ENCODE results near the gene ZNF677.
"Not testable (repeated sequence)": the region's sequence is repeated elsewhere in the genome, so short reads cannot be mapped to it uniquely, and the experiment has no call there.

ZNF677 gene

GRCh38 chr19:53254411-53255341, at the start of gene ZNF677:
TSS of gene ZNF677 (minus strand) at chr19:53254873. CDS start at chr19:53251550, 3,323 bp downstream.
- peak; percentile 66 to 80 (median 80) for DNase-seq (ENCODE audit: low read depth in 3 of 3)

DNA sequence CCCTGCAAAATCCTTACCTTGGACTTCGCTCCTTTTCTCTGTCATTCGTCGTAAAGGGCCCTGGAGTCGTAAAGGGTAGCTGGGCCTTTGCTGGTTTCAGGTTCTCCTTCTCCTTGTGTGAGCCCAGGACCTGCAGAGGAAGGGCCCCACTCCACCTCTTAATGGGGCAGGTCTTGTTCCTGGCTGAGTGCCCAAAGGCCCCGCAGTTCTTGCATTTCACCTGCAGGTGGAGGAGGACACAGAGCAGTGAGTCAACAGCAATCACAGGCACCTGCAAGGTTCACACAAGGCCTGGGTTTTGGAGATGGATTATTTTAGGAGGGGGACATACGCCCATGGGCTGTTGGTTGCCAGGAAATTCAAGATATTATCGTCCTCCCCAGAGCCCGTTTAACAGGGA, 46.7 kb upstream of the ZNF677 start:
- DNase-seq (ENCODE audit: low read depth in 3 of 3), result not testable (repeated sequence)

DNA sequence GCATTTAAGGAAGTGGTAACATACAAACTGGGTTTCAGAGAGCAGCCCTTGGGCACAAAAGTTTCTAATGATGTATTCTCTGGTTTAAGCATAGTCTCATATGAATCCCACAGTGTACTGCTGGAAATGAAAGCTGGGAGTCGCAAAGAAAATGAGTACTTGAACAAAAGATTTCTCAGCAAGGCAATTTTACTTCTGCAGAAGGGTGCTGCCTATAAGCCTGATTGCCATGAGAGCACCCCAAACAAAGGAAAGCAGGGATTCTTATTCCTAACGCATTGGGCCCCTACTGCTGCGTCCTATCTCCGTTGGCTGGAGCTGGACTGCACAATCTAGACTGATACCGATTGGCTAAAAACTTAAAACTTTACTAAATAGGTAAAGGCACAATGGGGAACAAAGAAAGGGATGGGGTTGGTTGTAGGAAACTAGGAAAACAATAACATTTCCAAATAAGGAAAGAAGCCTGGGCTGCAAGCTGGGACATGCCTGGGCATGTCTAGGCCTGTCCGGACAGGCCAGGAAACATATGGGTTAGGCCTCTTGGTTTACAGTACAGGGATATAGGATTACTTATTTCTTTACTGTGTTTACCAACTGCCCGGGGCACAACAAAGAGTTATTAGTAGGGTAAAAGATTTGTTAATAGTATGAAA, 40.2 kb upstream of the ZNF677 start:
- DNase-seq (ENCODE audit: low read depth in 3 of 3), result no peak

- no peak for DNase-seq (ENCODE audit: low read depth in 3 of 3)
Measured at GRCh38 chr19:53290758-53291549, 36.3 kb upstream of the ZNF677 start.

DNA sequence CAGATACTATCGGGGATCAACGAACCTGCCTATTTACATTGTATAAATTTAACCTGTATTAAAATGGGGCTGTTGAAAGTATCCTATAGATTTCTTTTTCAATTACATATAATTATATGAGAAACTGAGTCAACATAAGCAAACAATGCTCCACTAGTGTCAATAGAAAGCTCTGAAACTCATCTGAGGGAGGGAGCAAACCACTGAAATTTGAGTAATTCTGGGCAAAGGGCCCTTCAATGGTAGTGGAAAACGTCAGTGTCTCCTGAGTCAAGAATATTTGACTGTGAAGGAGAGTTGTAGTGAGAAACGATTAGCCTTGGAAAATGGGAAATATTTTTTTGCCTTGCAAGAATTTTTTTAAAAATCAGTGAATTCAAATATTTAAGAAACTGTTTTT, 30.4 kb upstream of the ZNF677 start:
- DNase-seq (ENCODE audit: low read depth in 3 of 3), result no peak

DNA sequence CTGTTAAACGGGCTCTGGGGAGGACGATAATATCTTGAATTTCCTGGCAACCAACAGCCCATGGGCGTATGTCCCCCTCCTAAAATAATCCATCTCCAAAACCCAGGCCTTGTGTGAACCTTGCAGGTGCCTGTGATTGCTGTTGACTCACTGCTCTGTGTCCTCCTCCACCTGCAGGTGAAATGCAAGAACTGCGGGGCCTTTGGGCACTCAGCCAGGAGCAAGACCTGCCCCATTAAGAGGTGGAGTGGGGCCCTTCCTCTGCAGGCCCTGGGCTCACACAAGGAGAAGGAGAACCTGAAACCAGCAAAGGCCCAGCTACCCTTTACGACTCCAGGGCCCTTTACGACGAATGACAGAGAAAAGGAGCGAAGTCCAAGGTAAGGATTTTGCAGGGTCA, 27.3 kb upstream of the ZNF677 start:
- not testable (repeated sequence) for DNase-seq (ENCODE audit: low read depth in 3 of 3)

DNA sequence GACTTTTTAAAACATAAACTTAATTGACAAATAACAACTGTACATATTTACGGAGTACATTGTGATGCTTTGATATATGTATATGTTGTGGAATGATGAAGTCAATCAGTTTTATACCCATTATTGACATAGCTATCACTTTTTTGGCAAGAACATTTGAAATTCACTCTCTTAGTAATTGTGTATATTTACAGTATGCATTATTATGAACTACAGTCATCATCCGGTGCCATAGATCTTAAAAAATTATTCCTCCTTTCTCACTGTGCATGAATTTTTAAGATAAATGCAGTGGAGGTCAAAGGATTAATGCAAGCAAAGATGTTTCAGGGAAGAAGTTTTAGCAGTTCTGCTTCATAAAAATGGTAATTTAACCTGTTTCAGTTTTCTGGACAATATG, 20.8 kb upstream of the ZNF677 start:
- DNase-seq (ENCODE audit: low read depth in 3 of 3), result no peak

DNA sequence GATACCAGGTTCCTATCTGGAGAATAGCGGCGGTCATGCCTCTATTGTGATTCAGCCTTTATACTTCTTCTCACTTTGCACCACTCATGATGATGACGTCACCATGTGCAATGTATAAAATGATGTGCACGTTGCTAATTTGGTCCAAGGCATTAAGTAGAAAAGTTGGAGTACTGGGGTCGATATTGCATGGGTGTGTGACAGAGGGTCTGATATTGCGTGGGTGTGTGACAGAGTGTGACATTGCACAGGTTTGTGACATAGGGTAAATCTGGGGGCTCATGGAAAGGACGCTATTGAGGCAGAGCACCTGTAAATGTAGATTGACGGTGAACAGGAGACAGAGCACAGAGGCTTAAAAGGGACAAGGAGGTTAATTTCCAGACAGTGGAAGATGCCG, 17.4 kb upstream of the ZNF677 start:
- no peak for DNase-seq (ENCODE audit: low read depth in 3 of 3)

- not testable (repeated sequence) for DNase-seq (ENCODE audit: low read depth in 3 of 3)
Measured at GRCh38 chr19:53269861-53270260, 15.2 kb upstream of the ZNF677 start.

GRCh38 chr19:53267623-53268022, 12.9 kb upstream of the ZNF677 start, which contains the start of gene VN1R4:
TSS of gene VN1R4 (minus strand) at chr19:53267723. CDS start at chr19:53267665, 58 bp downstream.
- DNase-seq (ENCODE audit: low read depth in 3 of 3), result not testable (repeated sequence)

GRCh38 chr19:53257715-53258342, 3.2 kb upstream of the ZNF677 start, which contains the start of gene VN1R2:
TSS of gene VN1R2 (plus strand) at chr19:53258292. CDS start at chr19:53258376, 84 bp downstream.
- not testable (repeated sequence) for DNase-seq (ENCODE audit: low read depth in 3 of 3)

GRCh38 chr19:53246498-53246897, 8.2 kb downstream of the ZNF677 start:
- DNase-seq (ENCODE audit: low read depth in 3 of 3), result no peak

DNA sequence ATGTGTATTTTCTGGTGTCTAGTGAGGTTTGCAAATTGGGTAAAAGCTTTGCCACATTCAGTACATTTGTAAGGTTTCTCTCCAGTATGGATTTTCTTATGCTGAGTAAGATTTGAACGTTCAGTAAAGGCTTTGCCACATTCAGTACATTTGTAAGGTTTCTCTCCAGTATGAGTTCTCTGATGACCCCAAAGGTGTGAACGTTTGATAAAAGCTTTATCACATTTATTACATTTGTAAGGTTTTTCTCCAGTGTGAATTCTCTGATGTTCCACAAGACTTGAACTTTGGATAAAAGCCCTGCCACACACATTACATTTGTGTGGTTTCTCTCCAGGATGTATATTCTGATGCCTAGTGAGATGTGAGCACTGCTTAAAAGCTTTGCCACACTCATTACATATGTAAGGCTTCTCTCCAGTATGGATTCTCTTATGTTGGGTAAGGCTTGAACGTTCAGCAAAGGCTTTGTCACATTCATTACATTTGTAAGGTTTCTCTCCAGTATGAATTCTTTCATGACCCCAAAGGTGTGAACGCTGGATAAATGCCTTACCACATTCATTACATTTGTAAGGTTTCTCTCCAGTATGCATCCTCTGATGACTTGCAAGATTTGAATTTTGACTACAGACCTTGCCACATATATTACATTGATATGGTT, 17.4 kb downstream of the ZNF677 start:
- DNase-seq (ENCODE audit: low read depth in 3 of 3), result no peak

- DNase-seq (ENCODE audit: low read depth in 3 of 3), result no peak
Measured at GRCh38 chr19:53224606-53225005, 30.1 kb downstream of the ZNF677 start.

DNA sequence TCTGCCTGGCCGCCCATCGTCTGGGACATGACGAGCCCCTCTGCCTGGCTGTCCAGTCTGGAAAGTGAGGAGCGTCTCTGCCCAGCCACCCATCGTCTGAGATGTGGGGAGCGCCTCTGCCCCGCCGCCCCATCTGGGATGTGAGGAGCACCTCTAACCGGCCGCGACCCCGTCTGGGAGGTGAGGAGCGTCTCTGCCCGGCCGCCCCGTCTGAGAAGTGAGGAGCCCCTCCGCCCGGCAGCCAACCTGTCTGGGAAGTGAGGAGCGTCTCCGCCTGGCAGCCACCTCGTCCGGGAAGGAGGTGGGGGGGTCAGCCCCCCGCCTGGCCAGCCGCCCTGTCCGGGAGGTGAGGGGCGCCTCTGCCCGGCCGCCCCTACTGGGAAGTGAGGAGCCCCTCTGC, 32.0 kb downstream of the ZNF677 start:
- not testable (repeated sequence) for DNase-seq (ENCODE audit: low read depth in 3 of 3)

DNA sequence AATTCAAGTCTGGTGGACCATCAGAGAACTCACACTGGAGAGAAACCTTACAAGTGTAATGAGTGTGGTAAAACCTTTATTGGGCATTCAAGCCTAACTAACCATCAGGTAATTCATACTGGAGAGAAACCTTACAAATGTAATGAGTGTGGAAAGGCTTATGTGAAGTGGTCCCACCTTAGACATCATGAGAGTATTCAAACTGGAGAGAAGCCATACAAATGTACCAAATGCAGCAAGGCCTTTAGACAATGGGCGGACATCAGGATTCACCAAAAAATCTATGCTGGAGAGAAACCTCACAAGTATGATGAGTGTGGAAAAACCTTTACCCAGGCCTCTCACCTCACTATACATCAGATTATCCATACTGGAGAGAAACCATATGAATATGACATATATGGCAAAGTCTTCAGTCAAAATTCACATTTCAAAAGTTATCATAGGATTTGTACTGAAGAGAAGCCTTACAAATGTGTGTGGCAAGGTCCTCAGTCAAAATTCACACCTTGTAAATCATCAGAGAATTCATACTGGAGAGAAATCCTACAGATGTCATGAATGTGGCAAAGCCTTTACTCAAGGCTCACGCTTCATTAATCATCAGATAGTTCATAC, 41.9 kb downstream of the ZNF677 start:
- DNase-seq (ENCODE audit: low read depth in 3 of 3), result no peak

DNA sequence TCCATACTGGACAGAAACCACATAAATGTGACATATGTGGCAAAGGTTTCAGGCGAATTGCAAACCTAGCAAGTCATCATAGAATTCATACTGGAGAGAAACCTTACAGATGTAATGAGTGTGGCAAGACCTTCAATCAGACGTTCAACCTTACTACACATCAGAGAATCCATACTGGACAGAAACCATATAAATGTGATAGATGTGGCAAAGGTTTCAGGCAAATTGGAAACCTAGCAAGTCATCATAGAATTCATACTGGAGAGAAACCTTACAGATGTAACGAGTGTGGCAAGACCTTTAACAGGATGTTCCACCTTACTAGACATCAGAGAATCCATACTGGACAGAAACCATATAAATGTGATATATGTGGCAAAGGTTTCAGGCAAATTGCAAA, 43.1 kb downstream of the ZNF677 start:
- DNase-seq (ENCODE audit: low read depth in 3 of 3), result not testable (repeated sequence)

- DNase-seq (ENCODE audit: low read depth in 3 of 3), result peak; percentile 93 to 99 (median 95)
Measured at GRCh38 chr19:53196777-53197396, 57.8 kb downstream of the ZNF677 start.

- peak; percentile 35 to 53 (median 52) for DNase-seq (ENCODE audit: low read depth in 3 of 3)
Measured at GRCh38 chr19:53195265-53195903, 59.3 kb downstream of the ZNF677 start.
